Activated naive CD4-positive, alpha-beta T cell treated with Interleukin-2 at 50 U/mL for 16 hours (primary cell): ENCODE measurements around the gene LST1.

Source experiments
- DNase-seq: peaks from one replicate; pipeline ENCODE4 v3.0.0-alpha.2; 2020

Gene LST1

GRCh38 chr6:31586008-31586407 is at the start of gene LST1:
Gene LST1 (plus strand): TSS chr6:31586277. CDS start chr6:31587300, 1,023 bp downstream.
- no peak for DNase-seq

GRCh38 chr6:31538805-31539400 is 47.2 kb upstream of the LST1 start:
- no peak for DNase-seq

GRCh38 chr6:31540640-31541039 is 45.4 kb upstream of the LST1 start:
- DNase-seq: no peak

DNA sequence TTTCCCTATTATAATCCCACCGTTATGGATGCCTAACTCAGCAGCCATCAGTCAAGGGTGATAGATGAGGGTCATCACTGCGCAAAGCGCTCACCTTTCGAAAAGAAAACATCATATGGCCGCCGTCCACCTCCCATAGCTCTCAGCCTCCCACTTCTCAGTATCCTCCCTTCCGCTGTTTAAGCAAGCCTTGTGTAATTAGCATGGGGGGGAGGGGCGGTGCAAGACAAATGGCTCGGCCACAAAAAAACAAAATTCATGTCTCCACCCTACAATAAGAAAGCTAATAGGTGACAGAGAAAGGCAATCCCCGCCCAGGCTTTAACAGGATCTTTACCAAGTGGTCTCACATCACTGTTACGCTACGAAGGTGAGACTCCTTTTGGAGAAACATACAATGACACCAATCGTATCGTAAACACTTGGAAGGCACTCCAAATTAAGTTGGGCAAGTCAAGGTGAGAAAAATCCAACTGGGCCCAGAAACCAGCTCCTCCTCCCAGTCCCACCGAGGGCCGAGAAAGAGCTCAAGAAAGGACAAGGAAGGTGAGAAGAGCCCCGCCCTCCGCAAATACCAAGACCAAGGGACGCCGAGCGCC is 44.9 kb upstream of the LST1 start:
- DNase-seq: peak; percentile 65

DNA sequence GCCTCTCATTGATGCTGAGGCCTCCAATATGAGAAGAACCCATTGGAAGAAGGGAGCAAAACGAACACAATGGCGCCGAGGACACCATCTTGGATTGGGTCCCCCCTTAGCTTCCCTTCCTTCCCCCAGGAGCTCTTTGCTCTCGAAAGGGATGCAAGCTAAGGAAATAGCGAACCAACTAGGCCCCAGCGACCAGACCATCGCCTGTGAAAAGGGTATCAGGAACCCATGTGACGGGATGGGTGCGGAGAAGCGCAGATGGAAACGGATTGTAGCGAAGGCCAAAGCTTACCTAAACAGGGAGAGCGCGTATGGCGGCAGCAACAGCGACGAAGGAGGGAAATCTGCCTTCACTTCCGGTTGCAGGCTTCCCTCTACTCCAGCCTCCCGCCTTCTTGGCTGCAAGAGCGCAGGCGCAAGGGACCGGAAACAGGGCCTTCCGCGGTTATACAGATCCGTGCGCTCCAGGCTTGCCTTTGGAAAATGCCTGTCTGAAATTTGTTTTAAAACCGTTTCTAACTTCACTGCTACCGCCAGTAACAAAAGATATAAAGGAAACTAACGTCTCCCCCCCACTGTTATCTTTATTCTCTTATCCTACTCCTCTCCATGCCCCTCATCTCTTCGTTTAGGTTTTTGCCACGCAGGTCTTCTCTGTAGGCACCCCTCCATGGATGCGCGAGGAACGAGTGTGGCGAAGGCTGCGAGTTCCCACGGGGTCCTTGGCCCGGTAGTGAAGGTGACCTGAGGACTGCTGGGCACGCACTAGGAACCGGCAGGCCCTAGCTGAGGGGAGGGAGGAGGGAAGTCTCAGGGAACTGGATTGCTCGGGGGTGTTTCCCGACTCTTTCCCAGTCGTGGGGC is 44.2 kb upstream of the LST1 start, which contains the start of gene DDX39B:
Gene DDX39B (minus strand): TSS at position 346 of the 864 bp plus-strand sequence. CDS start 1,471 bp downstream, outside the sequence.
- peak; percentile 94 for DNase-seq

- no peak for DNase-seq
These were observed 42.4 kb upstream of the LST1 start for GRCh38 chr6:31543639-31544038.

- DNase-seq: no peak
These were observed 41.4 kb upstream of the LST1 start for GRCh38 chr6:31544676-31545075.

- DNase-seq: no peak
These were observed 40.8 kb upstream of the LST1 start for GRCh38 chr6:31545291-31545690.

- peak; percentile 90 for DNase-seq
These were observed 39.6 kb upstream of the LST1 start, which contains the start of gene ATP6V1G2 for GRCh38 chr6:31546339-31546957. Gene ATP6V1G2 (minus strand): TSS chr6:31546608. CDS start chr6:31546559, 49 bp downstream.

DNA sequence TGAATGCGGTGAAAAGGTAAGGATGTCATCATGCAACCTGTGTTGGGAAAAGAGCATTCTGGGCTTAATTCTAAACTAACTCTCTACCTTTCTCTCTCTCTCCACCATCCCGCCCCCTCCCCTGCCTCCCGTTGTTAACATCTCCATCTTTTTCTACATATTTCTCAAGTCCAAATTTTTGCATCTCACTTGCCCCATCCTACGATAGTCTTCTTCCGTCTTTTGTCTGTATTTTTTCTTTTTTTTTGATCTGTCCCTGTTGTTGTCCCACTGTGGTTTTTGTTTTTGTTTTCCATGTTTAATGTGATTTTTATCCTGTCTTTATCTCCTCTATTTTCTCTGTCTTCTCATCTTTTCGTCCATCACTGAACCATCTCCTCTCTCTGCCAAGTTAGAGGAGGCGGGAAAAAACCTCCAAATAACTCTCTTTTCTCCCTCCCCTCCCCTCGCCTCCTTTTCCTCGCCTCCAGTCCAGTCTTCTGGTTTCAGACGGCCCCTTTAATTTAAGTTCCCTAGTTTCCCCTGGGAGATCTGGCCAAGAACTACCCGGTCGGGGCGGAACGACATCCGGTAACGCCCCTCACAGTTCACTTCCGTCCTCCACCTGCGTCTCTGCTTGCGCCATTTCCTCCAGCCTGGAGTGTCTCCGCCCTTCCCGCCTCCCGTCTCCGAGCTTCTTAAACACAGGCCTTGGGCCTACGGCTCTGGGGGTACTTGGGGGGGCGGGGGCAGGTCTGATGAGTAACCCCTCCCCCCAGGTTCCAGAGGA is 38.9 kb upstream of the LST1 start, which contains the start of gene NFKBIL1:
Gene NFKBIL1 (plus strand): TSS at position 651 of the 769 bp plus-strand sequence. CDS start 87 bp downstream, at position 738.
- peak; percentile 91 for DNase-seq

DNA sequence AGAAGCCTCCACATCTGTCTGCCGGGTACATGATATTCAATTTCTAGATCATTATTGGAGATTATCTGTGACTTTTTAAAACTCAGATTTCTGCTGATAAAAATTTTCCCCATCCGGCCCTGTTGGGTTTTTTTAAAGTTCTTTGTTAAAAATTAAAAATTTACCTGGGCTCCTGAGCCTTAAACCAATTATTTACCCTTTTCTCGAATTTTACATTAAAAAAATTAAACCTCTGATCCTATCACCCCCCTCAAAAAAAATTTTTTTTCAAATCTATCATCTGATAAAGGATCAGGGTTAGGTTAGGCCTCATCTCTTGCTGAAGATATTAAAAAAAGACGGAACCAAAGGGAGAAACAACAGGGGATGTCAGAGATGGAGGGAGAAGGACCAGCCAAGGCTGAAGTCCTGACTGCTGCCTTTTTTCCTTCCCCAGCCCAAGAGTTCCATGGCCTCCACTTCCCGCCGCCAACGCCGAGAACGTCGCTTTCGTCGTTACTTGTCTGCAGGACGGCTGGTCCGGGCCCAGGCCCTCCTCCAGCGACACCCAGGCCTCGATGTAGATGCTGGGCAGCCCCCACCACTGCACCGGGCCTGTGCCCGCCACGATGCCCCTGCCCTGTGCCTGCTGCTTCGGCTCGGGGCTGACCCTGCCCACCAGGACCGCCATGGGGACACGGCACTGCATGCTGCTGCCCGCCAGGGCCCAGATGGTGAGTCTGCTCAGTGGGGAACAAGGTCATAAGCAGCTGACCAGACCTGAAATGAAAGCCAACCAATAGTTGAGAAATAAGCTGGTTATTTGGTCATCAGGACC is 38.1 kb upstream of the LST1 start:
- DNase-seq: no peak

GRCh38 chr6:31548544-31548873 is 37.6 kb upstream of the LST1 start:
- no peak for DNase-seq

GRCh38 chr6:31551371-31551770 is 34.7 kb upstream of the LST1 start:
- DNase-seq: peak; percentile 72

GRCh38 chr6:31556307-31556706 is 29.8 kb upstream of the LST1 start:
- DNase-seq: no peak

- no peak for DNase-seq
These were observed 28.4 kb upstream of the LST1 start for GRCh38 chr6:31557443-31558317.

- no peak for DNase-seq
These were observed 27.8 kb upstream of the LST1 start for GRCh38 chr6:31558318-31558625.

DNA sequence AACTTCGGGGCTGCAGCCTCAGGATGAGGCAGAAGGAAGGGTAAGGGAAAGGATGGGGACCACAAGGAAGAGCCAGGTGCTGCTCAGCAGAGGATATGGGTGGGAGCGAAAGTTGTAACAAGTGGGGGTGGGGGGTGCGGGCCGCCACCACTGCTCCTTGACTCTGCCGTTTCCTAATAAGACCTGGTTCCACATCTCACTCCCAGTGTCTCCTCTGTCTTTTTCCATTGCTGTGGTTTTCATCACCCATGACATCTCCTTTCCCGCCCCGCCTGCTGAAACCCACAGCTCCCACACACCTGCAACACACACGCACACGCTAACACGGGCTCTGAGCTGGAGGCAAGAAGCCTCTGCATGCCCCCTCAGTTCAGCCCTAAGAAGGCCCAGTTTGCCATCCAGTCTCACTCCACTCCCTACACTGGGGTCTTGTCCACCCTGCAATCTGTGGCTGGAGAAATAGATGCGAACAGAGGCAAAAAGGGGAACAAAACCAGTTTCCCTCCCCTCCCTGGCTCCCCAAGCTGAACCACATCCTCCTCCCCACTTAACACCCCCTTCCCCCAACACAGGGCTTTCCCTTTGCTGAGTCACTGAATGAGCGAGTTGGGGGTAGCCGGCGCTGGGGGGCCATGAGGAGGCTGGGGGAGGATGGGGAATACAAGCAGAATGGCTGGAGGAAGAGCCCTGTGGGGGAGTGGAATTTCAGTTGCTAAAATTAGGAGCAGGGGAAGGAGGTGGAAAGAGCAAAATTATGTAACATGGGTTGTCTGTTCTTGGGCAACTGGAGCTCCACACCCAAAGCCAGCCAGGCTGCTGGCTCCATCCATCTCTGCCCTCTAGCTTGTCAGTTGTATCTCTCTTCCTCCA is 27.2 kb upstream of the LST1 start:
- peak; percentile 81 for DNase-seq

- no peak for DNase-seq
These were observed 26.5 kb upstream of the LST1 start for GRCh38 chr6:31559606-31559957.

- peak; percentile 53 for DNase-seq
These were observed 25.9 kb upstream of the LST1 start for GRCh38 chr6:31559958-31560696.
